HG02759 (cell line): ENCODE measurements around the gene ATP7A.
"Not testable (repeated sequence)": the region's sequence is repeated elsewhere in the genome, so short reads cannot be mapped to it uniquely, and the experiment has no call there.

ENCODE experiments used
- ATAC-seq: cut with Tn5 transposase; IDR thresholded peaks from one replicate; pipeline ENCODE4 v1.9.1; 2021; ENCODE audit warnings: mild to moderate bottlenecking, moderate library complexity; ENCODE audit not compliant: unreplicated experiment

Gene ATP7A

DNA sequence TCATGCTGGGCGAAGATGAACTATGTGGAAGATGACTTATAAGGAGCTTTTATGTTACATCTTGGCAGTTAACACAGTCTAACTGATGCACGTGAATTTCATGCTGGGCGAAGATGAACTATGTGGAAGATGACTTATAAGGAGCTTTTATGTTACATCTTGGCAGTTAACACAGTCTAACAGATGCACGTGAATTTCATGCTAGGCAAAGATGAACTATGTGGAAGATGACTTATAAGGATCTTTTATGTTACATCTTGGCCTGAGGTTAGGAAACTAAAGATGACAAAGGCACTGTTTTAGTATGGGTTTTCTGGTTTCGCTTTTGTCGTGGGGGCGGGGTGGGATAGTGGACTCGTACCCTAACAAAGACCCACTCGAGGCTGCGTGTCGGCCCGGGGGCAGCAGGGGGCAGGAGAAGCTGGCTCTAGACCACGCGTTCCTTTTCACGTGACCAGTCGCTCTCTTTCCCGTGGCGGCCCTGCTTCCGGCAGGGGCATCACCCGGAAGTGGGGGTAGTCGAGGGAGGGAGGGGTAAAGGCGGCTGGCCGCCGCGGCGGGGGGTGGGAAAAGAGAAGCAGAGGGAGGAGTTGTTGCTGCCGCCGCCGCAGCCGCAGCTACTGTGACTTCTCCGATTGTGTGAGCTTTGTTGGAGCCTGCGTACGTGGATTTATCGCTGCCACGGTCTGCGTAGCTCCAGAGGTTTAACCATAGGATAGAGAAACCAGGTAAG, at the start of gene ATP7A:
Gene ATP7A (plus strand): TSS at position 586 of the 733 bp plus-strand sequence. CDS start 60,949 bp downstream, outside the sequence.
- ATAC-seq: peak; percentile 98

DNA sequence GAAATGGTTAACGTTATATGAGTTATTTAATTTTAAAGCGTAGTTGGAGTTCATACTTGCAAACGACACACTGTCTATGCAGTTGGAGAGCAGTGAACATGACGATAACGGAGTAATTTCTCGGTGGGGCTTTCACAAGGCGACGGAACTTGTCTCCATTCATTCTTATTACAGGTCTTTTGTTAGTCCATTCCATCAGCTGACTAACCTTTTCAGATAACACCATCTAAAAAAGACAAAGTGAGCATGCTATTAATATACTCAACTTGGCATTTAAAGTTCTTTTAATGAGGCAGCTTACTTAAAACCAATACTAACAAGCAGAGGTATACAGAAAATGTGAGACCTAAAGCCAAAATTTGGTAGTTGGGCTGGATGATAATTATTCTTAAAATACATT, 35.1 kb upstream of the ATP7A start:
- no peak for ATAC-seq

DNA sequence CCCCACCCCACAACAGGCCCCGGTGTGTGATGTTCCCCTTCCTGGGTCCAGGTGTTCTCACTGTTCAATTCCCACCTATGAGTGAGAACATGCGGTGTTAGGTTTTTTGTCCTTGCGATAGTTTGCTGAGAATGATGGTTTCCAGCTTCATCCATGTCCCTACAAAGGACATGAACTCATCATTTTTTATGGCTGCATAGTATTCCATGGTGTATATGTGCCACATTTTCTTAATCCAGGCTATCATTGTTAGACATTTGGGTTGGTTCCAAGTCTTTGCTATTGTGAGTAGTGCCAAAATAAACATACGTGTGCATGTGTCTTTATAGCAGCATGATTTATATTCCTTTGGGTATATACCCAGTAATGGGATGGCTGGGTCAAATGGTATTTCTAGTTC, 29.1 kb upstream of the ATP7A start:
- not testable (repeated sequence) for ATAC-seq

DNA sequence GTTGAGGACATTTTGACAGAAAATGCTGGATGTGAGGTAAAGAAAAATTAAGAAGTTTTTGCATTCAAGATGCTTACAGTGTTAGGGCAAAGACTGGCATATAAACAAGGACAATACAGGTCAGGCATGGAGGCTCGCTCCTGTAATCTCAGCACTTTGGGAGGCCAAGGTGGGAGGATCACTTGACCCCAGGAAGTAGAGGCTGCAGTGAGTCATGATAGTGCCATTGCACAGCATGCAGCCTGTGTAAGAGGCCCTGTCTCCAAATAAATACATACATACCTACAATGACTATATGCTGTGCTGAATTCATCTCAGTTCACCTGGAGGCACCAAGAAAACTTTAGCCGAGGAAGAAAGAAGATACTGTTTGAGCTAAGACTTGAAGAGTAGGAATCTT, 17.6 kb upstream of the ATP7A start:
- no peak for ATAC-seq

DNA sequence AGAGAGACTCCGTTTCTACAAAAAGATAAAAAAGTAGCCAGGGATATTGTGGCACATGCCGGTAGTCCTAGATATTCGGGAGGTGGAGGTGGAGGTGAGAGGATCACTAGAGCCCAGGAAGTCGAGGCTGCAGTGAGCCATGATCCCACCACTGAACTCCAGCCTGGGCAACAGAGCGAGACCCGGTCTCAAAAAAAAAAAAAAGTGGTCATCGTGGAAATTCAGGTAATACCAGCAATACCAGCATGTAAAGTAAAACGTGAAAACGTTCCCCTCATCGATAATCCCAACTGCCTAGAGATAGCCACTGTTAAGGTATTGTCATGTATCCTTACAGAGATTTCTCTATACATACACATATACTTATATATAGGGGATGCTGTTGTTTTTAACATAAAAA, 16.8 kb upstream of the ATP7A start:
- no peak for ATAC-seq

DNA sequence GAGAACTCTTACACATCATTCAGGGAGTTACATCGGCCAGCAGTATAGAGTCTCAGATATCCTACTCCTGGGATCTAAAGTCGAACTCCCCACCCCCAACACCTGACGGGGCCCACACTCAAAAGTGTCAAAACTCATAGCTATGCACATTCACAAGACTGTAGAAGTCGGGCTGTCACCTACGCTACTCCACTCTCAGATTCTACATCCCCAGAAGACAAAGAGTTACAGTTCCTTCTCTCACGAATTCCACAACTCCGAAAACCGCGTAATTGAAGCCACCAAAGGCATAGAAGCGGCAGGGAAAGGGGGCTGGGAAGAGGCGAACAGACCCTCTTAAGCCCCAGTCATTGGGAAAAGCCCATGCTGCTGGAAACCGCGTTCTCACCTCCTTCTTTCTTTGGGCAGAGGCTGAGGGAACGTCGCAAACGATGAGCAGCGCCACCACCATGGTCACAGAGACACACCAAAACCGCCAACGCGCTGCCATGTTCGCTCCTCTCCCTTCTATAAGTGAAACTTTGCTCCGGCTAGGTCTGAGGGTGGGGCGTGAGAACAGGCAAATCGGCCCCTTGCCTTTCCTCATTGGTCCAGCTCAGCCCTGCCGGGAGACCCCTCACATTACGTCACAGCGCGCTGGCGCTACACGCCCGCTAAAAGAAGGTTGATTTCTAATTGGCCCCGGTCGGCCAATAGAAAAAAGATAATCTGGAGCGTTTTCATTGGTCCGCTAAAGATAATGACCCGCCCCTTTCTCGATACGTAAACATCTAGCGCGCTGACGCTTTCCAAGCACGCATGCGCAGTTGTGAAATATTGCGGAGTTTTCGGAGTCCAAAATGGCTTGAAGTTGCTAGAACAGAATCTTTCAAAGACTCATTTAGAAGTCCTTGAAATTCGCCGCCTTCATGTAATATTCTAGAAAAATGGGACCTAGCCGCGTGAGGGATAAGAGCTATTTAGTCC, 15.3 kb upstream of the ATP7A start, which contains the start of gene MAGT1:
Gene MAGT1 (minus strand): TSS at position 515 of the 966 bp plus-strand sequence. CDS start 25 bp downstream, at position 490.
- ATAC-seq: peak; percentile 92

- ATAC-seq: peak; percentile 62
Observed at GRCh38 chrX:77899081-77899828, 11.2 kb upstream of the ATP7A start, which contains the start of gene COX7B. Gene COX7B, plus strand, starts transcription at chrX:77899468. Its CDS starts 86 bp downstream, at chrX:77899554.

DNA sequence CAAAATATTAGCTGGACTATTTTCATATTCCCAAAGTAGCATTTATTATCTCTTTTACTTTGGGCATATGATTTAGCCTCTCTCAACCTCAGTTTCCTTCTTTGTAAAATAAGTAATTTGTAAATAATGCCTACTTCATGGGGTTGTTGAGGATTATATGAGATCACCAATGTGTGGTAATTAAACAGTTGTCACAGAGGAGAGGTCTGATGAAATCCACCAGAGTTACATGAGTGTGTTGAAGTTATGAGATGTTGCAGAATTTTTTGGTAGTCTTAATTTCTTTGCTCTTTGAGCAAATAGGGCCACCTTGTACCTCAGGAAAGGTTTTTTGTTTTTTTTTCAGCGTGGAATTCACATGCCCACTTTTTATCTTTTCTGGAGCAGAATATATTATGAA, 9.8 kb upstream of the ATP7A start:
- no peak for ATAC-seq

GRCh38 chrX:77901506-77901905, 9.0 kb upstream of the ATP7A start:
- no peak for ATAC-seq

DNA sequence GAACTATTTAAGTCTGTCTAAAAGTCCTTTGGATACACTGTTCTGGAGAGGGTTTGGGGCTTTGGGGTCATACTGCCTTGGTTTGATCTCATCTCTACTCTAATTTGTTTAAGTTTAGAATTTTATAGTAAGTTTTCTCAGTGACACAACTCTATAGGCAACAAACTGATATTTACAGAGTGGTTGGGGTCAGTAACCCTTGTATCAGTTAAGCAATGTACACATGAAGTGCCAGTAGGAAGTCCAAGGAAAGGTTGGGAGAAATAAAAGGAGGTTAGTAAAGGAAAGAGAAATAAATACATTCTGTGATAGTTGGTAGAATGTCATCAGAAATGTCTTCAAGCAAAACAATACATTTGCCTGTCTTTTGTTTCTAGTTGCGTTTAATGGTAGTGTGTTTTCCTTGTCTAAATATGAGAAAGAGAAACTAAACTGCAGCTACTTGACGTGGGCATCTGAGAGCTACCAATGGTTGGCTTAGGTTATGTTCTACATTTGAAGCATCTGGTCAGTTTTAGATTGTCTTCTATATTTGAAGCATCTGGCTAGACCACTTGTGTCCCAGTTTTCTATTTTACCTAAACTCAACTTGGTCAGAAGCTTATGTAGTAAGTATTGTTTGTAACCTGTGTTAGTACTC, 6.9 kb downstream of the ATP7A start:
- ATAC-seq: peak; percentile 75

- ATAC-seq: no peak
Observed at GRCh38 chrX:77918568-77918967, 8.1 kb downstream of the ATP7A start.

DNA sequence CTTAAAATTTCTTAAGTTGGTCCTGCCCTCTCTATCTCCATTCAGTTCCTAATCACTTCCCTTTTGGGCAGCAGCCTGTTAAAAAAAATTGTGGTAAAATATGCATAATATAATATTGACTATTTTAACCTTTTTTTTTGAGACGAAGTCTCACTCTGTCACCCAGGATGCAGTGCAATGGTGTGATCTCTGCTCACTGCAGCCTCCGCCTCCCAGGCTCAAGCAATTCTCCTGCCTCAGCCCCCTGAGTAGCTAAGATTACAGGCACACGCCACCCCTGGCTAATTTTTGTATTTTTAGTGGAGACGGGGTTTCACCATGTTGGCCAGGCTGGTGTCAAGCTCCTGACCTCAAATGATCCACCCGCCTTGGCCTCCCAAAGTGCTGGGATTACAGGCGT, 8.9 kb downstream of the ATP7A start:
- ATAC-seq: not testable (repeated sequence)

GRCh38 chrX:77922787-77923186, 12.3 kb downstream of the ATP7A start:
- no peak for ATAC-seq

DNA sequence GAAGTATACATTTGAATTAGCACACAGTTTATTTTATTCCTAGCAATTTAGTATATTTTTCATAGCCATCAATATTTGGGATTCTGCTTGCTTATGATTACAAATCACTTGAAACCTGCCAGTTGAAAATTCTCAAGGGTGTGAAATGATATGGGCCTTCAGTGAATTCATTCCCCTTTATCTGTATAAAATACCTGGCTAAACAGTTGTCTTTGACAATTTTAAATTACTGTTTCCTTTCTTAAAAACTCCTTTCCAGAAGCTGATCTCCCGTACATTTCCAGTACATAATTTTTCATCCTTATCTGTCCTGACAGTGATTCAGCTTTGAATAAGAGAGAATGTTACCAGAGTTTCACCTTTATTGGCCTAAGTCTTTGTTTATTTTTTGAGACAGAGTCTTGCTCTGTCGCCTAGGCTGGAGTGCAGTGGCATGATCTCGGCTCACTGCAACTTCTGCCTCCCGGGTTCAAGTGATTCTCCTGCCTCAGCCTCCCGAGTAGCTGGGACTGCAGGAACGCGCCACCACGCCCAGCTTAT, 13.9 kb downstream of the ATP7A start:
- no peak for ATAC-seq

GRCh38 chrX:77925764-77926163, 15.3 kb downstream of the ATP7A start:
- ATAC-seq: no peak

- no peak for ATAC-seq
Observed at GRCh38 chrX:77930581-77930980, 20.1 kb downstream of the ATP7A start.

GRCh38 chrX:77935886-77936285, 25.4 kb downstream of the ATP7A start:
- no peak for ATAC-seq

DNA sequence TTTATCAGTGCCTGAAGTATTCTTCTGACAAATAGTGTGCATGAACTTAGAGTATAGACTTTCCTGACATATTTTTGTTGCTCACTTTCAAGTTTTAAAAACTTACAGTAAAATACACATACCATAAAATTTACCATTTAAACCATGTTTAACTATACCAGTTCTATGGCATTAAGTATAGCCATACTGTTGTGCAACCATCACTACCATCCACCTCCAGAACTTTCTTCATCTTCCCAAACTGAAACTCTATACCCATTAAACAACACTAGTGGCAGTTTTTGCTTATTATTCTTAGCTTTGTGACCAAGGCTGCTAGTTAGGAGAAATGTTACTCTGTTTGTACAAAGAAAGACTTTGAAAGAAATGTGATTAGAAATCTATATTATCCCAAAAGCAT, 25.8 kb downstream of the ATP7A start:
- ATAC-seq: no peak

- no peak for ATAC-seq
Observed at GRCh38 chrX:77937291-77937690, 26.8 kb downstream of the ATP7A start.

GRCh38 chrX:77938083-77938680, 27.7 kb downstream of the ATP7A start:
- ATAC-seq: no peak
